Activated naive CD8-positive, alpha-beta T cell treated with anti-CD3 and anti-CD28 coated beads, Interleukin-2, amount 10 ng/mL, durations not matched to agents 7 days and 5 days (primary cell): ENCODE measurements around the gene SYNCRIP. TPM values are rescaled to one million over a fixed set of nuclear protein-coding genes. Genes with fewer than 3 reads are reported as not detected.
"Not testable (repeated sequence)": the region's sequence is repeated elsewhere in the genome, so short reads cannot be mapped to it uniquely, and the experiment has no call there.

ENCODE experiments used
- ATAC-seq: fragments of 150-1000 bp; cut with Tn5 transposase; one replicate; pipeline ENCODE4 v1.10.0; 2021; ENCODE audit warnings: low read depth, moderate library complexity
- POLR2A ChIA-PET: fragments of 350-600 bp; sonication (Branson Sonifier 250); formaldehyde crosslinking; loops from one replicate; lab custom pipeline; 2021; ENCODE audit warnings: antibody characterized with exemption; lab: Charles Lee
- DNase-seq: peaks from one replicate; pipeline ENCODE4 v3.0.0; 2021
- H3K27ac Mint-ChIP-seq: one replicate; pipeline ENCODE4 v1.8.0; 2022; ENCODE audit warnings: mild to moderate bottlenecking, mixed read lengths
- H3K27me3 Mint-ChIP-seq: one replicate; pipeline ENCODE4 v1.8.0; 2022; ENCODE audit warnings: mild to moderate bottlenecking, moderate library complexity, mixed read lengths
- H3K36me3 Mint-ChIP-seq: one replicate; pipeline ENCODE4 v1.8.0; 2021; ENCODE audit warnings: mild to moderate bottlenecking, mixed read lengths
- H3K4me1 Mint-ChIP-seq: one replicate; pipeline ENCODE4 v1.8.0; 2021; ENCODE audit warnings: mixed read lengths
- H3K4me3 Mint-ChIP-seq: one replicate; pipeline ENCODE4 v1.8.0; 2022; ENCODE audit warnings: mild to moderate bottlenecking, moderate library complexity, mixed read lengths
- H3K9me3 Mint-ChIP-seq: one replicate; pipeline ENCODE4 v1.8.0; 2021; ENCODE audit warnings: mixed read lengths
- total RNA-seq, 2 experiments: library from RNA; stranded (reverse); gene quantifications; one replicate each; pipeline ENCODE4 v1.2.3, GENCODE V29; 2021

Gene SYNCRIP
- total RNA-seq, 2 experiments from 2014 or later: 94.4 to 99.3 TPM

DNA sequence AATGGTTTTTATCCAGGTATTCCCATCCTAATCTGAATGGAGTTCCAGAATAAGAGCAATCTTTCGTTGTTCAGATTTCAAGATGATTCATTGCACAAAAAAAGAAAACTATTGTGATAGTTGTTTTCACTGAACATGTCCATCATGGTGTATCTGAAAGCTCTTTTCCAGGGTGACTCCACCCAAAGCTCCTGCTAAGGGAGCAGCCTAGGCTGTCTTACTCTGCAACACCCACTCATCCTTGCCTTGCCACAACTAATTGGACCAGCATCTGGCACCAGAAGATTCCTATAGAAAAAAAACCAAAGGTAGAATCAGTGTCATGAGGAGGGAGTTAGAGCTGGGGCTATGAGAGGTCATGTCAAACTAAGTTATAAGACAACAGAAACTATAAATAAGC, 7.9 kb upstream of the SYNCRIP start:
- DNase-seq (no peak), ATAC-seq (no peak)
- Mint-ChIP-seq H3K9me3 (no peaks in the 10 kb centered on the region), H3K4me3 (no peak overlapping the region), H3K4me1 (peaks cover 1% of the 10 kb centered on the region), H3K27ac (no peak overlapping the region), H3K36me3 (no peaks in the 10 kb centered on the region), H3K27me3 (peaks cover 5% of the 10 kb centered on the region)
- POLR2A ChIA-PET: interaction anchor here (2.9 kb wide), 1 partner anchor 28 kb away, joined by 11 read pairs; no protein-coding TSS in a partner anchor

DNA sequence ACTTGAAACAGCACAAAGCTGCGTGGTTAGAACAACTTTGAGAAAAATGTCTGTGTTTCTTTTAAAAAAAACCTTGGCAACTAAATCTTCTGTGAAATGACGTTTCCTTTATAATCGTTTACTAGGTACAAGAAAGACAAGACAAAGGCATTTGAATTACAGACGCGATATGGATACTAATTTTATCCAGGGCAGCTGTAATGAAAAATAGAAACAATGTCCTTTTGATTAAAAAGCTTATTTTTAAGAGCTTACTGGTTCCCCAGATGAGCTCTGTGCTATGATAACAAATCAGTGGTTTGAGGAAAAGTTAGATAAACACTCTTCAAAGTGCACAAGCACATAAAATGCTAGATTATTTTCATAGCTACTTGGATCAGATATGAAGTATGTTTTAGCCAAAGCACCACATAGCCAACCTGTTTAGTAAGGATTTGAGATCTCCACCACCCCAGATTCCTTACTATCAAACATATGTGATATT, 1.6 kb upstream of the SYNCRIP start:
- Mint-ChIP-seq H3K4me1 (peaks cover 30% of the 10 kb centered on the region), H3K9me3 (no peaks in the 10 kb centered on the region), H3K4me3 (peak overlapping the region; percentile 81), H3K27me3 (peaks cover 5% of the 10 kb centered on the region), H3K36me3 (peaks cover 20% of the 10 kb centered on the region), H3K27ac (peak overlapping the region; percentile 87)
- DNase-seq: no peak
- POLR2A ChIA-PET: interaction anchor here (0.6 to 9.7 kb wide), 8 partner anchors 8 to 1092 kb away, joined by 3 to 645 read pairs (median 5); partner anchors contain the start of genes NT5E and SNX14
- no peak for ATAC-seq

DNA sequence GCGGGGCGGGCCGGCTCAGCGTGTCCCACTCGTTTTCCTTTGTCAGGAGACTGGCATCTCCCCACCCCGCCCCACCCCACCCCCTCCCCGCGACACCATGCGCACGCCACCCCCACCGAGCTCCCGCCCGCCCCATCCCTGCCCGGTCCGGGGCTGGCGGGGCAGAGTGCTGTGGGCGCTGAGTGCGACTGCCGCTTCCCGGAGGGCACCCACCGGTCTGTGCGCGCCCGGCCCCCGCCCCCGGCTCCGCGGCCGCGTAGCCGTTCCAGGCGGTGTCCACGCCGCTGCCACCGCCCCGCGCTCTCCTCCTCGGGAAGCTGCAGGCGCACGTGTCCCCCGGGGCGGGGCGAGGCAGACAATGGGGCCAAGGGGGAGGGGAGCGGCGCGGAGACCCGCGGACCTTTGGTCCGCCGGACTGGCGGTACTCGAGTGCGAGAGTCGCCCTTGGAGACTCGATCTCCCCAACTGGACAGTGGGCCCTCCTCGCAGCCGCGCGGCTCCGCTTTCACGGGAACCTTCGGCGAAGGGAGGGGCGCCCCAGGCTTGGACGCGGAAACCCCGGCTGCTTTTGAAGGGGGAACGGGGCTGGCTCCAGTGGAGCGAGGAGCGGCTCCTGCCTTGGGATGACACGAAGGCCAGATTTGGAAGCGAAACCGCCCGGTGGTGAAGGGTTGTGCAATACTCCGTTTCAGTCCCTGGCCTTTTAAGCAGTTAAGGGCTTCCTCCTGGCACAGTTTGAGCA, 1.0 kb upstream of the SYNCRIP start:
- peak; percentile 50 for ATAC-seq
- H3K4me3 Mint-ChIP-seq: peak overlapping the region; percentile 97
- peaks cover 34% of the 10 kb centered on the region for H3K4me1 Mint-ChIP-seq
- POLR2A ChIA-PET: interaction anchor here (0.6 to 9.7 kb wide), 15 partner anchors 9 to 1092 kb away, joined by 3 to 645 read pairs (median 5); partner anchors contain the start of genes NT5E and SNX14
- peaks cover 5% of the 10 kb centered on the region for H3K27me3 Mint-ChIP-seq
- DNase-seq: peak; percentile 86
- H3K27ac Mint-ChIP-seq: peak overlapping the region; percentile 100
- H3K9me3 Mint-ChIP-seq: no peaks in the 10 kb centered on the region
- H3K36me3 Mint-ChIP-seq: peaks cover 26% of the 10 kb centered on the region

DNA sequence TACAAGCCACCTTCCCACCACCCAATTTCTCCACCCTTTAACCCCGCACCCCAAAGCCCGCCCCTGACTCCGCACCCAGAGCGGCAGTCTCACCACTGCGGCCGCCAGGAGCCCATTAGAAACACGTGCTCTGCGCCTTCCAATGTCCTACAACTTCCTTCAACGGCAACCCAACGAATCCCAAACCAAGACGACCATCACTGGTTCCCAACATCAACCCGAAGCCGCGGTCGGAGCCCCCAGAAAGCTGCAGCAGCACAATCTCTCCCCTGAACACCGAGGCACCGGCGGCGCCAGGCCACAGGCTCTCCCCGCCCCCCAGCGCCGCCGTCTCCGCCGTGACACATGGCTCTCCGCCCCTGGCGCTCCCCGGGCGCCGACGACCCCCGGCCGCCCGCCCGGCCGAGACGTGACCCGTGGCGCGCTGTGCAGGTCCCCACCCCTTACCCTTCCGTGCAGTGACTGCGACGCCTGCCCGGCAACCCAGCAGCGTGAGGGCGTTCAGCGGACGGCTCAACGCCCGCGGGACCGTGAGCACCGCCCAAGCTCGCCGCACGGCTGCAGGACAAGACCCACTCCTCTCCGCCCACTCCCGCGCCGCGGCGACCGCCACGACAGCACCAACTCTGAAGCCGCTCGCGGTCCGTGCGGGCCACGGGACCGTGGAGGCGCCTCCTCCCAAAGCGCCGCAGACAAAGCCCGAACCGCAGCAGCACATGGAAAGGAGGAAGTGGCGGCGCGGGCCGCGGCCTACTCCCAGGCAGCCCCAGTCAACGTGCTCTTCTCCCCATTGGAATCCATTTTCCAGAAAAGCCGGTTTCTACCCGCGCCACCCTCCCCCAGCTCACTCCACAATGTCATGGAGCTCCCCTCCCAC, 551 bp downstream of the SYNCRIP start:
- ATAC-seq (peak; percentile 0), DNase-seq (peak; percentile 70)
- peak overlapping the region; percentile 100 for H3K27ac Mint-ChIP-seq
- H3K4me3 Mint-ChIP-seq: peak overlapping the region; percentile 97
- H3K36me3 Mint-ChIP-seq: peaks cover 39% of the 10 kb centered on the region
- POLR2A ChIA-PET: interaction anchor here (0.6 to 9.7 kb wide), 11 partner anchors 10 to 240 kb away, joined by 3 to 645 read pairs (median 4); partner anchors contain the start of genes NT5E and SNX14
- H3K27me3 Mint-ChIP-seq: no peaks in the 10 kb centered on the region
- peaks cover 46% of the 10 kb centered on the region for H3K4me1 Mint-ChIP-seq
- H3K9me3 Mint-ChIP-seq: no peaks in the 10 kb centered on the region

DNA sequence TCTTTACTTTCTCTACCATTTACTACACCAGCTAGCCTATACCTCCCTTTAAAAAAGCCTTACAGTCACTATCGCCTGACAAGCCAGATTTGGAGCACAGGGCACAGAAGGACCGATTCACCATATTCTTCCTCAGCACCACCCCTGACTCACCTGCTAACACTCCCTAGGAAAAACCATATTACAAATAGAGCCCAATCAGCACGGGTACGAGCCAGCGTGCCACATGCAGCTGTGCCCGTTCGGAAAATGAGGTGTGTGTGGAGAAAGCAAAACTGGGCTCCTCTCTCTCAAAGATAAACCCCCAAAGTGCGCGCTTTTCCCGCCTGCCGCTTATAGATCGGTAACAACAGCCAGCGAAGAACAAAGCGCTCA, 1.2 kb downstream of the SYNCRIP start:
- Mint-ChIP-seq H3K27ac (peak overlapping the region; percentile 100), H3K4me1 (peaks cover 50% of the 10 kb centered on the region), H3K27me3 (no peaks in the 10 kb centered on the region), H3K9me3 (no peaks in the 10 kb centered on the region), H3K36me3 (peaks cover 42% of the 10 kb centered on the region), H3K4me3 (peak overlapping the region; percentile 97)
- no peak for ATAC-seq
- DNase-seq: no peak
- POLR2A ChIA-PET: interaction anchor here (1.0 to 9.7 kb wide), 3 partner anchors 33 to 1782 kb away, joined by 3 to 645 read pairs (median 64); partner anchors contain the start of genes CYB5R4 and SNX14

DNA sequence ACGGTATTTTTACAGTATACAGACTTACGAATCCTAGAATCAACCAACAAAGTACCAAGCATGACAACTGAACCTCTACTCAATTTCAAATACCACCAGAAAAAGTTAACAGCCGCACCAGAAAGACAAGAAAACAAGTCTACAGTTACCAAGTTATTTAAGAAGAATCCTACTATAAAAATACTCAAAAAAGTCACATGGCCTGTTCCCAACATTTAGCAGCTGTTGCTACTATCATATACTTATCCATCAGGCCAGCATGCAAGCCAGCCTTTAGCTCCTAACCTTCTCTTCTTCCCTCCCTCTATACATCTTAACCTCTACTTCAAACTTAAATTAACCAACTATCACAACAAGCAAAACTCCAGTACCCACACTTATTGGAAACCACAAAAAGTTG, 1.9 kb downstream of the SYNCRIP start:
- no peaks in the 10 kb centered on the region for H3K9me3 Mint-ChIP-seq
- H3K36me3 Mint-ChIP-seq: peaks cover 44% of the 10 kb centered on the region
- DNase-seq (no peak), ATAC-seq (no peak)
- H3K27me3 Mint-ChIP-seq: no peaks in the 10 kb centered on the region
- H3K4me1 Mint-ChIP-seq: peaks cover 51% of the 10 kb centered on the region
- H3K4me3 Mint-ChIP-seq: peak overlapping the region; percentile 97
- POLR2A ChIA-PET: interaction anchor here (1.0 to 9.7 kb wide), 3 partner anchors 34 to 1781 kb away, joined by 3 to 645 read pairs (median 64); partner anchors contain the start of genes CYB5R4 and SNX14
- peak overlapping the region; percentile 44 for H3K27ac Mint-ChIP-seq

DNA sequence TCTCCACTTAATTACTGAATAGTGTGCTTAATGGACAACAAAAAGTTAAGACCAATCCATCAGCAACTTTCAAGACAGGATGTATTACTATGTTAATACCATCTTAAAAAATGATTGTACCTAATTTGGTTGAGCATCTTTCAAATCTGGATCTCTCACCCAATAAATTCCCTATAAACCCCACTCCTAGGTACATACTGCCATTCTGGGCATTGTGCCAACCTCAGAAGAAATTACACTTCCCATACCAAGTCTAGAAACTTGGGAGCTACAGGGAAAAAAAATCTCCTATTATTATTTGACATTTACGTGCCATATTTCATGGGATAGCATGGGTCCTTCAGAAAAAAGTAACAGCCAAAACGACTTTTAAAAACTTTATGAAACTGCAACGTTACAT, 5.1 kb downstream of the SYNCRIP start:
- no peak for DNase-seq
- H3K9me3 Mint-ChIP-seq: no peaks in the 10 kb centered on the region
- POLR2A ChIA-PET: interaction anchor here (9.7 kb wide), 1 partner anchor 37 kb away, joined by 645 read pairs; no protein-coding TSS in a partner anchor
- H3K27me3 Mint-ChIP-seq: no peaks in the 10 kb centered on the region
- peak overlapping the region; percentile 4 for H3K4me3 Mint-ChIP-seq
- ATAC-seq: no peak
- H3K4me1 Mint-ChIP-seq: peaks cover 43% of the 10 kb centered on the region
- H3K36me3 Mint-ChIP-seq: peaks cover 62% of the 10 kb centered on the region
- peak overlapping the region; percentile 8 for H3K27ac Mint-ChIP-seq

DNA sequence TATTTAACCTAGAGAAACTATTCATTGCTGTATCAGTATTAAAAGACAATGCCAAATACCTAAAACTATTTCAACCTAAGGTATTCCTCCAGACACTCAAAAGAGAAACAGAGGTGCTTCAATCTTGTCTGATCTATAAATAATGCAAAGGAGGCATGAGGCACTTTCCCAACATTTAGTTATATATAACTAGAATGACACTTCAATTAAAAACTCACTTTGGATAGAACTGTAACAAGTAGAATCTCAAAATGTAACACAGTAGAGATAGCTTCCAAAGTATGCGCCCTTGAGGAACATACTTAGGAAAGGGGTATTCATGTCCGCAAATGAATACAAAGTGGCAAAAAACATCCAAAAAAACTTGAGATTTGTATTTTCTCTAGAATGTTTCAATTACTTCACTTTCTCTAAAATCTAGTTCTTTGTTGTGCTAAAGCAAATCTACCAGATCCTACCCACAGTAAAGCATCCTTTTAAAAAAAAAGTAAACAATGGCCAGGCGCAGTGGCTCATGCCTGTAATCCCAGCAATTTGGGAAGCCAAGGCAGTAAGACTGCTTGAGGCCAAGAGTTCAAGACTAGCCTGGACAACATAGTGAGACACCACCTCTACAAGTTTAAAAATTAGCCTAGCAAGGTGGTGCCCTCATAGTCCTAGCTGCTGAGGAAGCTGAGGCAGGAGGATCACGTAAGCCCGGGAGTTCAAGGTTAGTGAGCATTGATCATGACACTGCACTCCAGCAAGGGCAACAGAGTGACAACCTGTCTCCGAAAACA, 10.3 kb downstream of the SYNCRIP start:
- no peak for DNase-seq
- H3K27me3 Mint-ChIP-seq: no peaks in the 10 kb centered on the region
- POLR2A ChIA-PET: interaction anchor here (2.1 kb wide), 1 partner anchor 10 kb away, joined by 8 read pairs; the partner anchor contains the start of gene SYNCRIP
- no peak overlapping the region for H3K4me3 Mint-ChIP-seq
- H3K27ac Mint-ChIP-seq: no peak overlapping the region
- peaks cover 19% of the 10 kb centered on the region for H3K4me1 Mint-ChIP-seq
- no peaks in the 10 kb centered on the region for H3K9me3 Mint-ChIP-seq
- peaks cover 50% of the 10 kb centered on the region for H3K36me3 Mint-ChIP-seq
- no peak for ATAC-seq

DNA sequence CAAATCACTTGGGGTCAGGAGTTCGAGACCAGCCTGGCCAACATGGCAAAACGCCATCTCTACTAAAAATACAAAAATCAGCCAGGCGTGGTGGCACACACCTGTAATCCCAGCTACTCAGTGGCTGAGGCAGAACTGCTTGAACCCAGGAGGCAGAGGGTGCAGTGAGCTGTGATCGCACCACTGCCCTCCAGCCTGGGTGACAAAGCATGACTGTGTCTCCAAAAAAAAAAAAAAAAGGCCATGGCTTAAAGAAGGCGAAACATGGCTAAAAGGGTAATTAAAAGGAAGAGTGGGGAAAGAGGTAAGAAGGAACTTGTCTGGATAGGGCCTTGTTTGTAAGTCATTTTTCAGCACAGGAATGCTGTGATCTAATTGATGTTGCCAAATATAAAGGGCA, 11.6 kb downstream of the SYNCRIP start:
- H3K27ac Mint-ChIP-seq, H3K4me3 Mint-ChIP-seq, H3K27me3 Mint-ChIP-seq, ATAC-seq, H3K9me3 Mint-ChIP-seq, DNase-seq: not testable (repeated sequence)
- peaks cover 14% of the 10 kb centered on the region for H3K4me1 Mint-ChIP-seq
- H3K36me3 Mint-ChIP-seq: peaks cover 52% of the 10 kb centered on the region
- POLR2A ChIA-PET: interaction anchor here (2.1 kb wide), 1 partner anchor 12 kb away, joined by 8 read pairs; the partner anchor contains the start of gene SYNCRIP

DNA sequence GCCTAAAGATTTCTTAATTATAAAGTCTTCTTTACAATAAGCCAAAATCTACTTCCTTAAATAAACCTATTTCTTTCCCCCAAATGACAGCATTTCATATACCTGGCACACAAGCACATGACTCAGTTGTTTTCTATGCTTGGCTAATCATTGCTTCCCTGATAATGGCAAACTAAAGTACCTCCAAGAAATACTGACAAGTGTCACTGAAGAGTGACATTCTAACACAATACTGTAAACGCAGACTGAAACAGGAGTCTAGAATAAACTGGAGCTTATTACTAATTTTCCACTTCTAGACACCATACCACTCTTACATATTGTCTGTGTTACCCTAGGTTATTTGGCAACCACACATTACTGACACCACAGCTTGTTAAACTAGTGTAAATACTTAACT, 14.3 kb downstream of the SYNCRIP start:
- peaks cover 24% of the 10 kb centered on the region for H3K4me1 Mint-ChIP-seq
- no peak for ATAC-seq
- peaks cover 51% of the 10 kb centered on the region for H3K36me3 Mint-ChIP-seq
- no peak overlapping the region for H3K27ac Mint-ChIP-seq
- DNase-seq: no peak
- no peaks in the 10 kb centered on the region for H3K9me3 Mint-ChIP-seq
- POLR2A ChIA-PET: no interaction called here
- H3K4me3 Mint-ChIP-seq: no peak overlapping the region
- no peaks in the 10 kb centered on the region for H3K27me3 Mint-ChIP-seq

DNA sequence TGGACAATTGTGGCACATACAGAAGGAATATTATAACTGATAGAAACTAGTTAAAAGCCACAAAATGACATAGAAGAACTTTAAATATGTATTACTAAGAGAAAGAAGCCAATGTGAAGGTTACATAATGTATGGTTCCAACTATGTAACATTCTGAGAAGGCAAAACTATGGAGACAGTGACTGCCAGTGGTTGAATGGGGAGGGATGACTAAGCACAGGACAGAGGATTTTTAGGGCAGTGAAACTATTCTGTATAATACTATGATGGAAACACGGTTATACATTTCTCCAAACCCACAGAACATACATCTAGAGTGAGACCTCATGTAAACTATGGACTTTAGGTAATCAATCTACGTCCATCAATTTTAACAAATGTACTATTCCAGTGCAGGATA, 22.4 kb downstream of the SYNCRIP start:
- Mint-ChIP-seq H3K4me3 (no peak overlapping the region), H3K4me1 (peaks cover 20% of the 10 kb centered on the region), H3K27me3 (no peaks in the 10 kb centered on the region), H3K27ac (peak overlapping the region; percentile 32), H3K9me3 (no peaks in the 10 kb centered on the region), H3K36me3 (peaks cover 49% of the 10 kb centered on the region)
- DNase-seq: no peak
- ATAC-seq: no peak
- POLR2A ChIA-PET: interaction anchor here (1.2 kb wide), 1 partner anchor 27 kb away, joined by 3 read pairs; the partner anchor contains the start of gene SNX14

DNA sequence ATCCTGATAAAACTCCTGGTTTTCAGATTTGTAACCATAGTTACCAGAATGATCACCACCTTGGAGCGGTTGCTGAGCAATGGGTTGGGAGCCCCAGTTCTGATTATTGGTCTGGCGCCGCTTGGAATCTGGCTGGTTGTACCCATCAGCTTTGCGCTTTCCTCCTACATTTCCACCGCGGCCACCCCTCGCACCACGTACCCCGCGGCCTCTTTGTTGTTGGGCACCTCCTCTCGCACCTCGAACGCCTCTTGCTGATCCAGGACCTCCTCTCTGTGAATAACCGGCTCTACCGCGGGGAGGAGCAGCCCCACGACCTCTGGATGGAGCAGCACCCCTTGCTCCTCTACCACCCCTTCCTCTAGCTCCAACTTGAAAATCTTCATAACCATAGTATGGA, 27.9 kb downstream of the SYNCRIP start:
- Mint-ChIP-seq H3K4me3 (no peak overlapping the region), H3K27ac (peak overlapping the region; percentile 26), H3K27me3 (no peaks in the 10 kb centered on the region), H3K9me3 (no peaks in the 10 kb centered on the region), H3K36me3 (peaks cover 42% of the 10 kb centered on the region), H3K4me1 (peaks cover 16% of the 10 kb centered on the region)
- POLR2A ChIA-PET: no interaction called here
- ATAC-seq (peak; percentile 33), DNase-seq (no peak)
